A673 (cell line): ENCODE results near the gene SGMS1.

Experiments used
- CTCF ChIP-seq: fragments of 300-800, 200-600 bp; sonication (generic); conservative IDR thresholded peaks from 2 replicates; pipeline ENCODE4 v1.5.1; 2017; ENCODE audit warnings: low read depth, mild to moderate bottlenecking, antibody characterized with exemption, low read length, moderate library complexity, mixed read lengths
- EZH2 ChIP-seq: fragments of 200-600 bp; sonication (generic); IDR thresholded peaks from 2 replicates; pipeline ENCODE4 v1.6.1; 2017; ENCODE audit warnings: borderline replicate concordance, low read depth, mild to moderate bottlenecking, mixed read lengths, antibody characterized with exemption, low read length; ENCODE audit not compliant: poor library complexity, severe bottlenecking

DNA sequence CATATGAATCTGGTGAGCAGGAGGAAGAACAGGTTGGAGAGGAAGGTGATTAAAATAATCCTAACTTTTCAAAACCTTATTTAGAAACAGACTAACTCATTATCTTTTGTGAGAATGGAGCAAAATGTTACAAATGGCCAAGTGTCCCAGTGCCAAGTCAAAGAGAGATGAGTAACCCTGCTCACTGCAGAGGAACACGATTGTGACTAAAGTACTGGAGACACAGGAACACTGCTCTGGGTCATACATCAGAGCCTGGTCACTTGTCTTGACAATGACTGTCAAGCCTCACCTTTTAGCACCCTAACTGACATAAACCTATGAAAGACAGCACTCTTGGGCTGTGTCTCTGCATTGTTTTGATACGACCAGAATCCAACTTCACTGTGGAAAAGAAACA, 108.8 kb downstream of the SGMS1 start:
- TF ChIP-seq CTCF = no peak
- no peak for TF ChIP-seq EZH2
